DOHH2 (cell line): ENCODE measurements around the gene STX1A.

Experiments
- EZH2phosphoT487 ChIP-seq: fragments of 200-600 bp; sonication (generic); IDR thresholded peaks from 2 replicates; pipeline ENCODE4 v1.6.1; 2017; ENCODE audit warnings: borderline replicate concordance, mild to moderate bottlenecking, antibody characterized with exemption, low read length, moderate library complexity, mixed read lengths
- TF ChIP-seq, protein P1 (sequence below): fragments of 200-600 bp; sonication (generic); IDR thresholded peaks from one replicate; pipeline ENCODE4 v1.5.1; 2014; ENCODE audit warnings: antibody characterized with exemption, mild to moderate bottlenecking, low read depth, low read length; ENCODE audit not compliant: poor library complexity, severe bottlenecking

DNA sequence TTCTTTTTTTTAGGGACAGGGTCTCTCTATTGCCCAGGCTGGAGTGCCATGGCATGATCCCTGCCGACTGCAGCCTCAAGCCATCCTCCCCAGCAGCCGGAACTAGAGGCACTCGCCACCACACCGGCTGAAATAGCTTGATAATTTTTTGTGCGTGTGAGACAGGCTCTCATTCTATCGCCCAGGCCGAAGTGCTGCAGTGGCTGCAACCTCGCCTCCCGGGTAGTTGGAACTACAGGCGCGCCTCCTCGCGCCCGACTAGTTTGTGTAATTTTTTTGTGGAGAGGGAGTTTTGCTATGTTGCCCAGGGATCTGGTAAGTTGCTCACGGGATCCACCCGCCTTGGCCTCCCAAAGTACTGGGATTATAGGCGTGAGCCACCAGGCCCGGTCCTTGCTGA is 34.2 kb downstream of the STX1A start:
- TF ChIP-seq, protein P1, sequence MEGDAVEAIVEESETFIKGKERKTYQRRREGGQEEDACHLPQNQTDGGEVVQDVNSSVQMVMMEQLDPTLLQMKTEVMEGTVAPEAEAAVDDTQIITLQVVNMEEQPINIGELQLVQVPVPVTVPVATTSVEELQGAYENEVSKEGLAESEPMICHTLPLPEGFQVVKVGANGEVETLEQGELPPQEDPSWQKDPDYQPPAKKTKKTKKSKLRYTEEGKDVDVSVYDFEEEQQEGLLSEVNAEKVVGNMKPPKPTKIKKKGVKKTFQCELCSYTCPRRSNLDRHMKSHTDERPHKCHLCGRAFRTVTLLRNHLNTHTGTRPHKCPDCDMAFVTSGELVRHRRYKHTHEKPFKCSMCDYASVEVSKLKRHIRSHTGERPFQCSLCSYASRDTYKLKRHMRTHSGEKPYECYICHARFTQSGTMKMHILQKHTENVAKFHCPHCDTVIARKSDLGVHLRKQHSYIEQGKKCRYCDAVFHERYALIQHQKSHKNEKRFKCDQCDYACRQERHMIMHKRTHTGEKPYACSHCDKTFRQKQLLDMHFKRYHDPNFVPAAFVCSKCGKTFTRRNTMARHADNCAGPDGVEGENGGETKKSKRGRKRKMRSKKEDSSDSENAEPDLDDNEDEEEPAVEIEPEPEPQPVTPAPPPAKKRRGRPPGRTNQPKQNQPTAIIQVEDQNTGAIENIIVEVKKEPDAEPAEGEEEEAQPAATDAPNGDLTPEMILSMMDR, result no peak
- no peak for TF ChIP-seq EZH2phosphoT487
